Rectal smooth muscle tissue (tissue), 1 donor: ENCODE data around the gene SYNE4.
A peak's percentile ranks its signal among the peaks of the same experiment; 100 is the strongest.
"Not testable (repeated sequence)": the region's sequence is repeated elsewhere in the genome, so short reads cannot be mapped to it uniquely, and the experiment has no call there.

ENCODE experiments used
- H3K27ac ChIP-seq: one replicate; pipeline ENCODE4 v1.7.0; 2013; ENCODE audit warnings: low read depth, low read length, inconsistent platforms
- H3K27me3 ChIP-seq: one replicate; pipeline ENCODE4 v1.7.0; 2013; ENCODE audit warnings: low read length; ENCODE audit not compliant: control insufficient read depth, insufficient read depth
- H3K36me3 ChIP-seq: one replicate; pipeline ENCODE4 v1.7.0; 2013; ENCODE audit warnings: low read length; ENCODE audit not compliant: control insufficient read depth, insufficient read depth
- H3K4me1 ChIP-seq: one replicate; pipeline ENCODE4 v1.7.0; 2013; ENCODE audit warnings: low read length; ENCODE audit not compliant: control insufficient read depth, insufficient read depth
- H3K4me3 ChIP-seq: one replicate; pipeline ENCODE4 v1.7.0; 2013; ENCODE audit warnings: low read length
- H3K9ac ChIP-seq: one replicate; pipeline ENCODE4 v1.7.0; 2013; ENCODE audit warnings: low read length

Gene SYNE4

GRCh38 chr19:35978271-35978670, 30.3 kb downstream of the SYNE4 start:
- no peak overlapping the region for H3K9ac ChIP-seq
- H3K27me3 ChIP-seq, result peaks cover 7% of the 10 kb centered on the region
- no peaks in the 10 kb centered on the region for H3K4me1 ChIP-seq
- H3K4me3 ChIP-seq, result no peak overlapping the region
- H3K36me3 ChIP-seq, result no peaks in the 10 kb centered on the region
- H3K27ac ChIP-seq, result no peak overlapping the region

- no peaks in the 10 kb centered on the region for H3K4me1 ChIP-seq
- H3K27ac ChIP-seq, result no peak overlapping the region
- H3K9ac ChIP-seq, result no peak overlapping the region
- H3K4me3 ChIP-seq, result no peak overlapping the region
- peaks cover 7% of the 10 kb centered on the region for H3K27me3 ChIP-seq
- H3K36me3 ChIP-seq, result no peaks in the 10 kb centered on the region
Observed at GRCh38 chr19:35977446-35978222, 31.0 kb downstream of the SYNE4 start.

- Histone ChIP-seq H3K4me1 (no peaks in the 10 kb centered on the region), H3K27ac (no peak overlapping the region), H3K27me3 (peaks cover 7% of the 10 kb centered on the region), H3K36me3 (no peaks in the 10 kb centered on the region), H3K9ac (no peak overlapping the region), H3K4me3 (no peak overlapping the region)
Observed at GRCh38 chr19:35975608-35976214, 32.9 kb downstream of the SYNE4 start.

GRCh38 chr19:35973487-35973886, 35.1 kb downstream of the SYNE4 start:
- no peak overlapping the region for H3K9ac ChIP-seq
- H3K4me3 ChIP-seq, result no peak overlapping the region
- no peaks in the 10 kb centered on the region for H3K36me3 ChIP-seq
- H3K4me1 ChIP-seq, result no peaks in the 10 kb centered on the region
- no peak overlapping the region for H3K27ac ChIP-seq
- no peaks in the 10 kb centered on the region for H3K27me3 ChIP-seq

- H3K27me3 ChIP-seq, result no peaks in the 10 kb centered on the region
- H3K4me1 ChIP-seq, result no peaks in the 10 kb centered on the region
- H3K27ac ChIP-seq, result no peak overlapping the region
- no peak overlapping the region for H3K4me3 ChIP-seq
- H3K9ac ChIP-seq, result no peak overlapping the region
- H3K36me3 ChIP-seq, result no peaks in the 10 kb centered on the region
Observed at GRCh38 chr19:35966771-35967170, 41.8 kb downstream of the SYNE4 start.

GRCh38 chr19:35963514-35963913, 45.1 kb downstream of the SYNE4 start:
- Histone ChIP-seq H3K27ac (no peak overlapping the region), H3K9ac (no peak overlapping the region), H3K4me1 (no peaks in the 10 kb centered on the region), H3K36me3 (no peaks in the 10 kb centered on the region), H3K27me3 (peaks cover 14% of the 10 kb centered on the region), H3K4me3 (no peak overlapping the region)

- no peak overlapping the region for H3K27ac ChIP-seq
- peaks cover 19% of the 10 kb centered on the region for H3K27me3 ChIP-seq
- H3K36me3 ChIP-seq, result no peaks in the 10 kb centered on the region
- no peaks in the 10 kb centered on the region for H3K4me1 ChIP-seq
- H3K4me3 ChIP-seq, result no peak overlapping the region
- H3K9ac ChIP-seq, result no peak overlapping the region
Observed at GRCh38 chr19:35960432-35960972, 48.1 kb downstream of the SYNE4 start.

- H3K9ac ChIP-seq, result no peak overlapping the region
- no peak overlapping the region for H3K4me3 ChIP-seq
- no peaks in the 10 kb centered on the region for H3K4me1 ChIP-seq
- peaks cover 19% of the 10 kb centered on the region for H3K27me3 ChIP-seq
- no peaks in the 10 kb centered on the region for H3K36me3 ChIP-seq
- no peak overlapping the region for H3K27ac ChIP-seq
Observed at GRCh38 chr19:35959968-35960320, 48.7 kb downstream of the SYNE4 start.

GRCh38 chr19:35959040-35959967, 49.3 kb downstream of the SYNE4 start:
- Histone ChIP-seq H3K27ac (no peak overlapping the region), H3K27me3 (peaks cover 19% of the 10 kb centered on the region), H3K9ac (no peak overlapping the region), H3K4me1 (no peaks in the 10 kb centered on the region), H3K4me3 (peak overlapping the region; percentile 19), H3K36me3 (no peaks in the 10 kb centered on the region)

GRCh38 chr19:35958660-35959039, 50.0 kb downstream of the SYNE4 start:
- Histone ChIP-seq H3K27ac (no peak overlapping the region), H3K4me1 (no peaks in the 10 kb centered on the region), H3K9ac (no peak overlapping the region), H3K27me3 (peaks cover 19% of the 10 kb centered on the region), H3K36me3 (no peaks in the 10 kb centered on the region), H3K4me3 (no peak overlapping the region)

GRCh38 chr19:35957411-35957810, 51.2 kb downstream of the SYNE4 start:
- not testable (repeated sequence) for H3K27ac ChIP-seq, H3K36me3 ChIP-seq, H3K9ac ChIP-seq, H3K4me1 ChIP-seq, H3K4me3 ChIP-seq
- H3K27me3 ChIP-seq, result peaks cover 19% of the 10 kb centered on the region

- Histone ChIP-seq H3K36me3 (no peaks in the 10 kb centered on the region), H3K9ac (no peak overlapping the region), H3K4me3 (no peak overlapping the region), H3K27me3 (peaks cover 19% of the 10 kb centered on the region), H3K4me1 (no peaks in the 10 kb centered on the region), H3K27ac (no peak overlapping the region)
Observed at GRCh38 chr19:35955881-35956634, 52.6 kb downstream of the SYNE4 start.
